CD4-positive, alpha-beta T cell (primary cell): ENCODE results near the gene OGDH. TPM values are rescaled to one million over a fixed set of nuclear protein-coding genes. Genes with fewer than 3 reads are reported as not detected.
A peak's percentile ranks its signal among the peaks of the same experiment; 100 is the strongest.

Source experiments
- ATAC-seq: fragments of 200-7000 bp; cut with Tn5 transposase; one replicate; pipeline ENCODE4 v1.10.0; 2022; ENCODE audit warnings: mild to moderate bottlenecking; ENCODE audit not compliant: poor library complexity
- CTCF ChIA-PET: fragments of 350-600 bp; sonication (Branson Sonifier 250); formaldehyde crosslinking; loops from one replicate; lab custom pipeline; 2021; ENCODE audit warnings: antibody characterized with exemption, inconsistent platforms; lab: Charles Lee
- POLR2A ChIA-PET: fragments of 350-600 bp; sonication (Branson Sonifier 250); formaldehyde crosslinking; loops from one replicate; lab custom pipeline; 2021; ENCODE audit warnings: antibody characterized with exemption, inconsistent platforms; lab: Charles Lee
- DNase-seq, 14 experiments: peaks; one replicate each; pipeline ENCODE4 v3.0.0-alpha.2; 2013 to 2020; ENCODE audit warnings: mixed read lengths in 2 of 14
- H3K27ac ChIP-seq, 2 donors: one replicate each; pipeline versions ENCODE4 v1.5.1 to v1.7.0; 2013; ENCODE audit warnings: low read length in 2 of 2, low read depth in 1 of 2, mild to moderate bottlenecking in 1 of 2
- H3K27me3 ChIP-seq, 2 experiments: 1 replicate in 1 of 2; 2 replicates in 1 of 2; pipeline versions ENCODE4 v1.6.1 to v1.7.0; 2013; ENCODE audit warnings: low read length in 2 of 2, control low read depth in 1 of 2, mild to moderate bottlenecking in 1 of 2, moderate library complexity in 1 of 2; ENCODE audit not compliant: insufficient read depth in 2 of 2, control insufficient read depth in 1 of 2
- H3K36me3 ChIP-seq: one replicate; pipeline ENCODE4 v1.6.1; 2013; ENCODE audit warnings: low read length, control low read depth; ENCODE audit not compliant: insufficient read depth
- H3K4me1 ChIP-seq: one replicate; pipeline ENCODE4 v1.6.1; 2013; ENCODE audit warnings: low read length, control low read depth; ENCODE audit not compliant: insufficient read depth
- H3K4me3 ChIP-seq: one replicate; pipeline ENCODE4 v1.5.1; 2013; ENCODE audit warnings: mild to moderate bottlenecking, low read length, moderate library complexity
- H3K9me3 ChIP-seq, 2 experiments: 1 replicate in 1 of 2; 2 replicates in 1 of 2; pipeline versions ENCODE4 v1.6.1 to v1.7.0; 2013; ENCODE audit warnings: low read length in 2 of 2, mild to moderate bottlenecking in 2 of 2, control low read depth in 1 of 2, moderate library complexity in 1 of 2; ENCODE audit not compliant: control insufficient read depth in 1 of 2, insufficient read depth in 1 of 2
- H3K27ac Mint-ChIP-seq: one replicate; pipeline ENCODE4 v1.8.0; 2020; ENCODE audit warnings: mixed read lengths
- H3K27me3 Mint-ChIP-seq: one replicate; pipeline ENCODE4 v1.8.0; 2021; ENCODE audit warnings: mixed read lengths
- H3K36me3 Mint-ChIP-seq: one replicate; pipeline ENCODE4 v1.8.0; 2021; ENCODE audit warnings: low read depth, mixed read lengths
- H3K4me1 Mint-ChIP-seq: one replicate; pipeline ENCODE4 v1.8.0; 2021; ENCODE audit warnings: low read depth, mixed read lengths
- H3K4me3 Mint-ChIP-seq: one replicate; pipeline ENCODE4 v1.8.0; 2020; ENCODE audit warnings: mild to moderate bottlenecking, mixed read lengths
- H3K9me3 Mint-ChIP-seq: one replicate; pipeline ENCODE4 v1.8.0; 2020; ENCODE audit warnings: mixed read lengths
- CTCF ChIP-seq: fragments of 200-600 bp; IDR thresholded peaks from one replicate; pipeline ENCODE4 v1.8.0; 2022; ENCODE audit warnings: antibody characterized with exemption, mild to moderate bottlenecking
- intact Hi-C, 2 experiments: fragments of 100-400 bp; cut with DNase I in 1 of 2; cut with micrococcal nuclease in 1 of 2; formaldehyde crosslinking; loops; one replicate each; pipeline versions ENCODE4 v1.15.1 to v1.9.0; 2023 to 2025; cut with DNase I, micrococcal nuclease
- total RNA-seq, 174 experiments: library from RNA in 2 of 174; stranded (reverse) in 2 of 174; gene quantifications; one replicate each; pipeline ENCODE4 v1.2.3 and lab custom pipeline; 2021 to 2026

OGDH gene
- total RNA-seq, 2 experiments from 2014 or later: 39.8 to 43.8 TPM

GRCh38 chr7:44709945-44710596 lies 103.6 kb downstream of the OGDH start:
- Mint-ChIP-seq H3K9me3 (no peaks in the 10 kb centered on the region), H3K27ac (no peak overlapping the region), H3K4me3 (no peak overlapping the region), H3K4me1 (peaks cover 9% of the 10 kb centered on the region), H3K27me3 (no peaks in the 10 kb centered on the region), H3K36me3 (peaks cover 40% of the 10 kb centered on the region)
- Histone ChIP-seq H3K9me3 (no peaks in the 10 kb centered on the region), H3K36me3 (peaks cover 32% of the 10 kb centered on the region), H3K4me1 (peaks cover 11% of the 10 kb centered on the region), H3K4me3 (no peak overlapping the region), H3K27me3 (no peaks in the 10 kb centered on the region), H3K27ac (no peak overlapping the region)
- TF ChIP-seq CTCF: no peak
- ChIA-PET POLR2A (interaction anchor here (0.9 kb wide), 1 partner anchor 52 kb away, joined by 3 read pairs; no protein-coding TSS in a partner anchor), CTCF (no interaction called here)
- DNase-seq (no peak), ATAC-seq (no peak)
- intact Hi-C loops: no loop called here

- ChIA-PET CTCF (no interaction called here), POLR2A (no interaction called here)
- peak overlapping the region; percentile 67 for H3K27ac Mint-ChIP-seq
- Histone ChIP-seq H3K9me3 (no peaks in the 10 kb centered on the region), H3K36me3 (peaks cover 32% of the 10 kb centered on the region), H3K27ac (no peak overlapping the region), H3K4me1 (peaks cover 11% of the 10 kb centered on the region), H3K4me3 (no peak overlapping the region), H3K27me3 (no peaks in the 10 kb centered on the region)
- peaks cover 31% of the 10 kb centered on the region for H3K36me3 Mint-ChIP-seq
- intact Hi-C loops: no loop called here
- H3K27me3 Mint-ChIP-seq: no peaks in the 10 kb centered on the region
- no peaks in the 10 kb centered on the region for H3K9me3 Mint-ChIP-seq
- no peak for TF ChIP-seq CTCF
- ATAC-seq: no peak
- DNase-seq: no peak
- H3K4me1 Mint-ChIP-seq: peaks cover 9% of the 10 kb centered on the region
- no peak overlapping the region for H3K4me3 Mint-ChIP-seq
Measured at GRCh38 chr7:44711528-44711927, 105.1 kb downstream of the OGDH start.

- H3K9me3 ChIP-seq: no peaks in the 10 kb centered on the region
- POLR2A ChIA-PET: no interaction called here
- Mint-ChIP-seq H3K9me3 (no peaks in the 10 kb centered on the region), H3K27me3 (no peaks in the 10 kb centered on the region), H3K4me1 (peaks cover 9% of the 10 kb centered on the region), H3K36me3 (peaks cover 28% of the 10 kb centered on the region), H3K4me3 (no peak overlapping the region), H3K27ac (peak overlapping the region; percentile 67)
- peaks cover 11% of the 10 kb centered on the region for H3K4me1 ChIP-seq
- CTCF ChIA-PET: no interaction called here
- DNase-seq: peak in 1 of 14 experiments; percentile 11
- no peaks in the 10 kb centered on the region for H3K27me3 ChIP-seq
- intact Hi-C loops: no loop called here
- peak overlapping the region; percentile 2 to 4 for H3K27ac ChIP-seq
- H3K36me3 ChIP-seq: peaks cover 29% of the 10 kb centered on the region
- no peak for TF ChIP-seq CTCF
- no peak for ATAC-seq
- H3K4me3 ChIP-seq: no peak overlapping the region
Measured at GRCh38 chr7:44712012-44712411, 105.6 kb downstream of the OGDH start.
